ENCODE results near the gene CPEB3.

CPEB3 gene

DNA sequence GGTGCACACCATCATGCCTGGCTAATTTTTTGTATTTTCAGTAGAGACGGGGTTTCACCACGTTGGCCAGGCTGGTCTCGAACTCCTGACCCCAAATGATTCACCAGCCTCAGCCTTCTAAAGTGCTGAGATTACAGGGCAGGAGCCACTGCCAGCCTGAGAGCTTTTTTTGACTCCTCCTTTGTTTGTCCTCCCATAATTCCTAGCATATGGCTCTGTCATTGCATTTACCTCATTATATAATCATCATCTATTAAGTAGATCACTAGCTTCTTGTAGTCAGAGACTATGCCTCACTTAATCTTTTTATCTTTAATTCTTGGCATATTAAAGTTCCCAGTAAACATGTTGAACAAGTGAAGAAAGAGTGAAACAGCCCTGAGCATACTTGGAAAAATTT is 82.1 kb downstream of the CPEB3 start:
- DNase-seq, result peak in 1 of 4 experiments; percentile 20

DNA sequence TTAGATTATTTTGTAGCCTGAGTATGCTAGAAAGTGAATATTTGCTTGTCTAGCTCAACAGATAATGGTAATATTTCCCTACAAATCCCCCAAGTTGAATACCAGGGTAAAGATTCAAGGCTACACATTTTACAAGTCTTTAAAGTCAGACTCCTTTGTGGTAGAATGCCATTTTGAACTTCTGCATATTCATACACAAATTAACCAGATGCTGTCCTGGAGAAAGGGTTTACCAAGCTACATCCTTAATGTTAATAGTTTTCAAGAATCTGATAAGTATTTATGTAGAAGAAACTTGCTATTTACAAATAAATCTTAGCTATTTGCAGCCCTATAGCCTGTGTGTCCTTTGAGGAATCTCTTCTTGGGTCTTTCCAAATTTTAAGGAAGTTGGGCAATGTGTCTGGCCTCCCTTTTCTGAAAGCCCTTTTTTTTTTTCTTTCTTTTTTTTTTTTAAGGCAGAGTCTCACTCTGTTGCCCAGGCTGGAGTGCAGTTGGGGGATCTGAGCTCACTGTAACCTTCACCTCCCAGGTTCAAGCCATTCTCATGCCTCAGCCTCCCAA is 82.6 kb downstream of the CPEB3 start:
- DNase-seq, result peak; percentile 10 to 68 (median 52)

DNA sequence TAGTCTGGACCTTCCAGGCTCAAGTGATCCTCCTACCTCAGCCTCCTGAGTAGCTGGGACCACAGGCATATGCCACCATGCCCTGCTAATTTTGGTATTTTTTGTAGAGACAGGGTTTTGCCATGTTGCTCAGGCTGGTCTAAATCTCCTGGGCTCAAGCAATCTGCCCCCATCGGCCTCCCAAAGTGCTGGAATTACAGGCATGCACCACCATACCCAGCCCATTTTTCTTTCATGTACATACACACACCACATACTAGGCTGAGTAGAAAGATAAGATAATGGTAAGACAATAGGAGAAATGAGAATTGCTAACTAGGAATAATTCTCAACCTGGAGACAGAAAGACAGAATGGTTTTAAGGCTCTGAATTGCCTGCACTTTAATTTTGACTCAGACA is 83.8 kb downstream of the CPEB3 start:
- no peak for DNase-seq

DNA sequence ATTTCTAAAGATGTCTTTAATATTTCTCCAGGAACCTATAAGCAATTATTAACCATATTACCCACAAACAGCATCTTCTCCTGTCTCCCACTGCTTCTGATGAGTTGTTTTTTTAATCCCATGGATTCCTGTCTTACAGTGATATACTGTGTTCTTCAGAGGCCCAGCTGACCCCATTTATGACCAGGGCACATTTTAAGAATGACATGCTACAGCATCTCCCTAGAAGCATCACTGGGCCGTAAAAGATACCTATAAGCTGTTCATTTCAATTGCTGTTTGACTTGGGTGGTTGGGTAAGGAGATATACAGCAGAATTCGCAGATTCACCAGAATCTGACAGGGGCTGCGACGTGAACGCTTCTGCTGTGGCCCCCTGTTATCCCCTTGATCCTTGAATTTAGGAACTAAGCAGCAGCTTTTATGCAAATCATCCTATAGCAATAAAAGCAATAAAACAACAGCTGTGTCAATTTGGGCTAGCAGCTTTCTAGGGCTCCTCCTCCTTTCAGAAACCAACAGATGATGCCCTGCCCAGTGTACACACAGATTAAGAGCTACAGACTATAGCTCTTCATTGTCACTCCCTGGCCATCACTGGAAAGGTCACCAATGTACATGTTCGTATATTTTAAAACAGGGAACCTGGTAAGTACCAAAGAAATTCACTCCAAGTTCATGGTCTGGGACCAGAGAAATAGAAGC is 86.8 kb downstream of the CPEB3 start:
- no peak for DNase-seq

DNA sequence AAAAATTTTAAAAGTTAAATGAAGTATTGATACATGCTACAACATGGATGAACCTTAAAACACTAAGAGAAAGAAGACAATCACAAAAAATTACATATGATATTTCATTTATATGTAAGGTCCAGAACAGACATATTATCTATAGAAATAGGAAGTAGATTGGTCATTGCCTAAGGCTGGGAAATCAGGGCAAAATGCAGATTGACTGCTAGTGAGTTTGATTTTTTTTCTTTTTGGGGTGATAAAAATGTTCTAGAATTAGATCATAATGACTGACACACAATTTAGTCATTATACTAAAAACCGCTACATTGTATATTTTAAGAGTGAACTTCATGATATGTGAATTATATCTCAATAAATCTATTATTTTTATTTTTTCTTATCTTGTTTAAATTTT is 88.3 kb downstream of the CPEB3 start:
- peak in 2 of 4 experiments; percentile 9 to 23 for DNase-seq

DNA sequence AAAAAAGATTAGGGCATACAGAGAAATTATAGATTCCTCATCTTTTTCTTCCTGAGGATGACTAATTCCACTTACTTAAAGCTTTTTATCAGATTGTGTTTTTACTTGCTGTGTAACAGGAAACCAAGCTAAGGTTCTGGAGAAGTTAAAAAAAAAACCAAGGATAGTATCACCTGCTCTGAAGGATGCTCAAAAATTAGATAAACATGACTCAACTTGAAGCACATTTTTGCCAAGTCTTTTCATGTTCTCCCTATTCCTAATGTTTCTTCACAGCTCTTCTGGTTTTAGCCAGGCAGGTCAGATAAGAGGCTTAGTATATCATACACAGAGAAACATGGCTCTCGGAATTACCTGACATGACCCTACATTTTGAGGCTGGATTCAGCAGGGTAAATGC is 90.3 kb downstream of the CPEB3 start:
- no peak for DNase-seq

DNA sequence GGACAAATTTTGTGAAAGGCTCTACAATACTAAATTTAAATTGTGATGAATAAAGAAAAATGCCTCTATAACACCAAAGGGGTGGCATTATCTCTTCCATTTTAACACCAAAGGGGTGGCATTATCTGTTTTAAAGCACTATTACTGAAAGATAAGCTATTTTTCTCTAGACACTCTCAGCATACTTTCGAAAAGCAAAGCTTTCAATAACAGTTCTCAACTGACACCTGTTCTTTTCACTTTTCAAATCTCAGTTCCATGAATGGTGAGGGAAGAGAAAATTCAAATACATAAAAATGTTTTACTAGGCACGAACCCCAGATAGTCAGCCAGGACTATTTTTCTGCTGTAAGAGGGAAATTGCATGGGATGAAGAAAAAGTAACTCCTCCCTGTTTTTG is 103.8 kb downstream of the CPEB3 start:
- DNase-seq, result no peak

DNA sequence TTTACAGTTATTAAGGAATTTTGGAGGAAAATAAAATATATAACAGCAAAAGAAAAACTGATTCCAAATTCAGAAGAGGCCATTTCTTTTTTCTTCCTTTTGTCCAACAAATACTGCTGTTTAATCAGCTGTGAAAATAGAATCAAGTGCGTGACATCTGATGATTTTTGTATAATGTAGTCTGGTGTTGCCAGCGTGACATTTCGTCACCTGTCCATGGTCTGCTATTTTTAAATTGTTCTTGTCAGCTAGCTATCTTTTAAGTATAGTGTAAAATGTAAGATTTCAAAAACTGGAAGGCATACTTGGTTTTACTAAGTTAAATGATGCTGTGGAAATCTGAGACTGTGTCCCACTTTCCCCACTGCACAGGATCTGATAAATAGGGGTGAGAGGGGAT is 105.9 kb downstream of the CPEB3 start:
- no peak for DNase-seq

DNA sequence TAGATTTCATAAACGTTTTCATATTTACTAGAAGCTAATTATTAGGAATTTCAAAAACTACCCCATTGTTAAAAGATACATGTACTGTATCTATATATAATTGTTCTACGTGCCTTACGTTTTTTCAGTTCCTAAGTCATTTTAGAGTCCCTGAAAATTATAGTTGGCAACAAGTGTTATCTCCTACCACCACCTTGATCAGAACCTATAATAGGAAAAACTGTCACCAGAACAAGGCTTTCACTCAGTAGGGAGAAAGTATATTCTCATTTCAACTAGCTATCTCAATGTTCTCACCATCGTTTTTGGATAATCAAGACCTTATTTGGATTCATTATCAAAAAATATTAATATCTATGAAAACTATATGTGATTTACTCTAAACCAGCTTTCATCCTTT is 107.7 kb downstream of the CPEB3 start:
- no peak for DNase-seq

DNA sequence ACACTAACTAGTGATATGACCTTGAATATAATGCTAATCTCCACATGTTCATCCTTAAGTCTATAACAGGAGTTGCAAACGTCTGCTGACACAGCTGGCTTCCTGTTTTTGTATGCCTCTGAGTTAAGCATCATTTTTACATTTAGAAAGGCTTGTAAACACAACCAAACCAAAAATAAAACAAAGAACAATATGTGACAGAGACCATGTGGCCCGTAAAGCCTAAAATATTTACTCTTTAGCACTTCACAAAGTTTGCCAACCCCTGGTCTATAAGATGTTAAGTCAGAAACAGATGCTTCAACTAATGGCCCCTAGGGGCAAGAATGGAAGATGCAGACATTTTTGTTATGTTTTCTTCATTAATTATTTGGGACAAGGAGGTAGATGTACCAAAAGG is 109.3 kb downstream of the CPEB3 start:
- DNase-seq, result peak; percentile 6 to 47 (median 35)

DNA sequence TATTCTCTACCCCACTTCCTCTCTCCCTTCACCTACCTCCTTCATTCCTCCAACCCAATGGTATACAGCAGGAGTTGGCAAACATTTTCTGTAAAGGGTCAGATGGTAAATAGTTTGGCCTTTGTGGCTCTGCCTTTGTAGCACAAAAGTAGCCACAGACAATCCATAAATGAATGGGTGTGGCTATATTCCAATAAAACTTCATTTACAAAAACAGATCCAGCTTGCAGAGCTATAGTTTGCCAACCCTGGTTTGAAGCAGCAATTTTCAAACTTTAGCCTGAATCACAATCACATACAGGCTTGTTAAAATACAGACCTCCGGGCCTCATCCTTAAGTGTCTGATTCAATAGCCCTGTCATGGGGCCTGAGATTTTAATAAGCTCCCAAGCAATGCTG is 110.5 kb downstream of the CPEB3 start:
- DNase-seq, result no peak

DNA sequence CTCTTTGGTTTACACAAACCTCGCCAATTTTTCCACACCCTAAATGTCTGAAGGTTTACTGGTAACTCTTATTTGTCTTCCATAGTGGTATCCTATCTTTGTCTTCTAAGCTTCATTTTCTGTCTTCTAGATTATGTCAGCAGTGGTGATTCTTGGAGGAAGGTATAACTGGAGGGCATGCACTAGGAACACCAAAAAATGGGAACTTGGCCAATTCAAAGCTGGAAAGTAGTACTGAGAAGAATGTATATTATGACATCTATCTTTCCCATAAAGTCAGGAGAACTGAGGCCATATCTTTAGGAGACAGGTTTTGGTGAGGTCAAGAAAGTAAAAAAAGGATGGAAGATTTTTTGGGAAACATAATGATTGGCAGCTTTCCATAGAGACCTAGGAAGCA is 113.3 kb downstream of the CPEB3 start:
- peak in 1 of 4 experiments; percentile 12 for DNase-seq

DNA sequence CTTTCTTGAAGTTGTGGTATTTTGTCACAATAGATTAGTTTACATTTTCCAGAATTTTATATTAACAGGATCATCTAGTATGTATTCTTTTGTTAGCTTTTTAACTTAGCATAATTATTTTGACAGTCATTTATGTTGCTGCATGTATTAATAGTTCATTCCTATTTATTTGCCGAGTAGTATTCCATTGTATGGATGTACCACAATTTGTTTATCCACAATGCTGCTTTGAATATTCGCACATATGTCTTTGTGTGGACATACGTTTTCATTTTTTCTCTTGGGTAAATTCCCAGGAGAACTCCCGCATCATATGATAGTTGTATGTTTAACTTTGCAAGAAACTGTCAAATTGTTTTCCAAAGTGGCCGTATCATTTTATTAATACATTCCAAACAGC is 115.7 kb downstream of the CPEB3 start:
- DNase-seq, result no peak

DNA sequence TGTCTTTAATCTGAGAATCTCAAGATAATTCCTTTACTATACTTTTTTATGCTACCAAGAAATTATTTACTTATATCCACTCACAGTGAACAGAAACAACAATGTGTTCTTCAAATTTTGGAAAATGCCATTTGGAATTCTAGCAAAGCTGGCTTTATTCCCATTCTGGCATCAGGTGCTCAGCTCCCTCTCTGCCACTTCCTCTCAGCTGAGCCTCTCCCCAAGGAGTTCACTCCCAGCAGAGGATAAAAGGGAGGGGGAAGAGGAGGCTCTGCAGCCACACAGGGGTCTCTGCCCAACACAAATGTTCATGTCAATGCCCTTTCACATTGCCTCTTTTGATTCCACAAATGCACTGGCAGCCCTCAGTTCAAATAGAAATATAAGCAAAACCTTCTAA is 116.9 kb downstream of the CPEB3 start:
- no peak for DNase-seq

DNA sequence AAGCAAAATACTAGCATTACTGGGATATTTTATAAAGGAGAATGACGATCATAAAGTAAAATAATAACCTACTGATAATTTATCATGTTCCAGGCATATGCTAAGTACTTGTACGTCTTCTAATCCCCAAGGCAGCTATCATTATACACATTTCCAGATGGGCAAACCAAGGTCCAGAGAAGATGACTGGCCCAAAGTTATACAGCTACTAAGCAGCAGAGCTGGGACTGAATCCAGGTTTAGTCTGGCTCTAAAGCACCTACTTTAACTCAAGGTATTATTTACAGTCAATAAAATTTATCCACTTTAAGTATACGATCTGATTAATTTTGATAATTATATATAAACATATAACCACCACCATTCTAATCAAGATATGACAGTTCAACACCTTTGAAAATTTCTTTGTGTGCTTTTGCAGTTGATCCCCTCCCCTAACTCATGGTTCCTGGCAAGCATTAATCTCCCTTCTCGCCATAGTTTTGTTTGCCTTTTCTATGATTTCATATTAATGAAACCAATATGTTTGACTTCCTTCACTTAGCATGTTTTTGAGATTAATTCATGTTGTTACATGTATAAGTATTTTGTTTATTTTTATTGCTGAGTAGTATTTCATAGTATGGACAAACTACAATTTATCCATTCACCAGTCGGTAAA is 126.7 kb downstream of the CPEB3 start:
- DNase-seq, result no peak

DNA sequence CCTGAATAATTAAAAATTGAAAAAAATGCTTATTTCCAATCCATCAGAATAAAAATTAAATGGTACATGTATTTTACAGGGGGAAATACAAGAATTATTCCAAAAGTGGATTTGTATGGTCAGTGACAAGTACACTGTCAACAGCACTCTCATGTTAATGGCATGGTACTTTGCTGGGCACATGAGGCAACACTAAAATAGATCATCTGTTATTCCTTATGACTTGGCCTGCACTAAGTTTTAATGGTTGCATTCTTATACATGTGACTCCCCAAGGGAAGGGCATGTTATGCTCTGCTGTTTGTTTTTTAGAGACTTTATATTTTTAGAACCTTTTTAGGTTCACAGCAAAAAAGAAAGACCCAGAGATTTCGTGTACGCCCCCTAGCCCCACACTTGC is 128.3 kb downstream of the CPEB3 start:
- no peak for DNase-seq

DNA sequence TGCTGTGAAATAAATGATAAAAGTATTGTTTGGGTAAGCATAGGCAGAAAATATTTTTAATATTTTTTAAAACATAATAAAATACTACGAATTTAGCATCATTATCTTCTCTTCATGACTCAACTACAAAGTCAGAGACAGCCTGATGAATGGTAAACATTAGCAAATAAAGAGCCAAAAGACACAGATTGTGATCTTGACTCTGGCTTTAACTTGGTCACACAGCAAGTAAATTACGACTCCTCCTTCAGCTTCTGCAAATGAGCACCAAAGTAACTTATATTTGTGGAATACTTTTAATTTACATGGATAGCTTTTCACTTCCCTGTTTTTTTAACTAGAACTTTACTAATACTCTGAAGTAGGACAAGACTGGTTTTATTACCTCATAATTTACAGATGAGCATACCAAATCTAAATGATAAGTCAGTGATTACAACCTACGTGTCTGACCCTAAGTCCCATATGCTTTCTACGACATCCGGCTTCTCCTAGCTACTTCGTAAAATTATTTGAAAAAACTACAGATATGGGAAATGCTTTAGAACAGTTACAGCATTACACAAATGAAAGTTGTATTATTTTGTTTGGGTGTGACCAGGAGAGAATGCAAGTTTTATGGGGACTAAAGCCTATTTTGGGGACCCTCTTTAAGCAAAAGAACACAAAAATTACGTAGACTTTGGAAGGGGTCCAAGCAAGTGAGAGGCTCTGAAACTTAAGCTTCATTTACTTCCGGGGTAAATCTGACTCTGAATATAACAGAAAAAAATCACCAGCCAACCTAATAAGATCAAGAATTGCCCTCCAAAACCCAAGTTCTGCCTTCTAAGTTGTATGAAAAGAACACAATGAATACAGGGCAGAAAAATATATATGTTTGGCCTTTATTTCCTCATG is 133.8 kb downstream of the CPEB3 start:
- DNase-seq, result peak in 1 of 4 experiments; percentile 9

DNA sequence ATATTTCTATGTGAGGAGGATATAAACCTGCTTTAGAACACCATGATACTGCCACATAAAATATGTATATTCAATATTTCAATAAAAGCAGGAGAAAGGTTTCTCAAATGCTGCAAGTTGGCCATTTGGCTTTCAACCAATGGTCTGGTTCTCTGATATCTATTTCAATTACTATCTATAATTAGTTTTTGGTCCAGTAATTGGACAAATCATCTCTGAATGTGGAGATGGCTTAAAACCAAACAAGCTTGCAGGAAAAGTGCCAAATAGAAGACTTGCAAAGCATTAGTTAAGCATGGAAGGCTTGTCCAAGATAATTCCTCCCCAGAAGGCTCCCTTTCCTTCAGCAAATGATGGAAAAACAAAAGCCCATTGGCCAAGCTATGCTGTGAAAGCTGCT is 140.1 kb downstream of the CPEB3 start:
- DNase-seq, result no peak

DNA sequence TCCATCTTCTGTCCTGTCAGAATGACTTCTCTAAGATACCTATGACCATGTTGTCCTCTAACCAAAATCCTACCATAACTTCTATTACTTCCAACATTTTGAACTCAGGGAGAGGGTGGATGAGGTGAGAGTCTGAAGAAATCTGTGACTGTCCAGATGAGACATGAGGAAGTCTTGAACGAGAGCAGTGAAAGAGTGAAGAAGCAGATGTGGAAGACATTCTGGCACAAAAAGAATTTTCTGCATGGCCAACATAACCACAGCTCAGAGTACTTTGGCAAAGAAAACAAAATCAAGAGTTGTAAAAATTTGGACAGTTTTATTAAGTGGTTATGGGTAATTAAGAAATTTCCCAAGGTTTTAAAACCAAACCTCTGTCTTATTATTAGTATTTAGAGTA is 141.6 kb downstream of the CPEB3 start:
- no peak for DNase-seq

DNA sequence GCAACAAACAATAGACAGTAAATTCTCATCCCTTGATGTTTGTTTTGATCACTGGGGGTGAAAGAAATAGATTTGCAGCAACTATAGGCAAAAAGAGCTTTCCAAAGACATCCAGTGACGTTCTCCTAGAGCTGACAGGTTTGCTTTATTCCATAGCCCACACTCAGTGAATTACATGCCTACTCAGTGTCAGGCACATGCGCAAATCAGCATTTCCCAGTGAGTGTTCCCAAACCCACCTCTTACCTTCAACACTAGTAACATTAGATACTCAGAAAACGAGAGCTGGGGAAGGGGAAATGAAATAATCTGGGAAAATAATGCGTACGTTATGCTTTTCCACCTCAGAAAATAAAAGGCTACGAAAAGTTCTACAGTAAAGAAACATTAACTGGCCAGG is 144.1 kb downstream of the CPEB3 start:
- DNase-seq, result no peak

DNA sequence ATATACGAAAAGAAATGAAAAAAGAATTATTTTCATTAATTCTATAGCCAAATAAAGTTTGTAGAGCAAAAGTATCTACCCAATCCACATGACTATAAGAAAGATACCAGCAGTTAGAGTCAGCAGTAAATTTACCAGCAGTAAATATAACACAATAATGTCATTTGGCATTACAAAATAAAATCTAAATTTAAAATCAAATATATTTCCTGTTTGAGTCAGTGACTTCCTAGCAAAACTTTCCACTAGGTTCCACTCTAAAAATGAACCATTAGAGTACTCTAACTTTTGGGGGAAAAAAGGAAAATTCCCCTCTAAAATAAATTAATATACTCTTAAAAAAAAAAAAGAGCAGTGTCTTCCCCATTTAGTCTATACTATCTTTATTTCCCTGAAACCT is 144.8 kb downstream of the CPEB3 start:
- DNase-seq, result peak in 2 of 4 experiments; percentile 27 to 28

DNA sequence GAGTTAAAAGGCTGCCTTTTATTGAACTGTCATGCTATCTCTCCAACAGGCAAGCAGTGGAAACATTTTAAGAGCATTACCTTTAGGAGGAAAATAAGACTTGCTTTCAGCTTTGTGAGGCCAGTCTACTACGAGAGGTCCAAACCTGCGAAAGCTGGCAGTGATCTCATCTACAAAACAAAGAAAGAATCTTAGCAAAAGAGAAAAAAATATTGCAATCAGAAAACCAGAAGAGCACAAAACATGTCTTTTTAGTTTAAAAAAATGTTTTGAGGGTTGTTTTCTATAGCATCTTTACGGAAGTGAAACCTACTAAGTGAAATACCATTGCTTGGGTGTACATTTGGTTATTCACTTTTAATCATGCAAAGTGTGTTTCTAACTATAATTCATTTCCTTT is 147.9 kb downstream of the CPEB3 start:
- DNase-seq, result peak in 3 of 4 experiments; percentile 4 to 64 (median 55)

DNA sequence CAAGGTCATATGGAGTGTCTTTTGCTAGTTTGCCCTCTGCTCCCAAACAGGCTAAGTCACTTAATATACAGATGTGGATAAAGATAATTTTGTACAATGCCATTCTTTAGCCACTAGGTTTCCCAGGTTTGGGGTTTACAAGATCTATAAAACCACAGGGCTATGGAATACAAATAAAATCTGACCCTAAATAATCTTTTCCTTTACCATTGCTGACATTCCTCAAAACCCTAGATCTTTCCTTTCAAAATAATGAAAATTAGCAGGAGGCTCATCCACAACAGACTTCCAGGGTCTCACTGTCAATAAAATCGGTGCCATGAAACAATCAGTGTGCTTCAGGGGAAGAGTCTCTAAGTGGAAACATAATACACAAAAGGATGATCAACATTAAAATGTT is 148.4 kb downstream of the CPEB3 start:
- peak in 2 of 4 experiments; percentile 7 to 16 for DNase-seq
